Mononuclear cell (primary cell): ENCODE measurements around the gene SFTPD. TPM values are rescaled to one million over a fixed set of nuclear protein-coding genes. Genes with fewer than 3 reads are reported as not detected.

Experiments
- H3K27me3 ChIP-seq: 2 replicates; pipeline ENCODE4 v1.6.0; 2011; ENCODE audit warnings: low read length, control low read depth; ENCODE audit not compliant: insufficient read depth
- H3K4me1 ChIP-seq: 2 replicates; pipeline ENCODE4 v1.5.1; 2011; ENCODE audit warnings: mild to moderate bottlenecking, low read length, control low read depth; ENCODE audit not compliant: insufficient read depth
- H3K4me3 ChIP-seq: 2 replicates; pipeline ENCODE4 v1.5.1; 2011; ENCODE audit warnings: mild to moderate bottlenecking, low read length, moderate library complexity
- H3K9me3 ChIP-seq: 2 replicates; pipeline ENCODE4 v1.5.1; 2011; ENCODE audit warnings: low read depth, mild to moderate bottlenecking, control low read depth, low read length
- total RNA-seq: library from RNA; depleted of rRNA; stranded (reverse); fragments of >200 nt; gene quantifications from one replicate; pipeline ENCODE4 v1.2.3, GENCODE V29; 2012

Gene SFTPD
- total RNA-seq, 1 donor = not detected

DNA sequence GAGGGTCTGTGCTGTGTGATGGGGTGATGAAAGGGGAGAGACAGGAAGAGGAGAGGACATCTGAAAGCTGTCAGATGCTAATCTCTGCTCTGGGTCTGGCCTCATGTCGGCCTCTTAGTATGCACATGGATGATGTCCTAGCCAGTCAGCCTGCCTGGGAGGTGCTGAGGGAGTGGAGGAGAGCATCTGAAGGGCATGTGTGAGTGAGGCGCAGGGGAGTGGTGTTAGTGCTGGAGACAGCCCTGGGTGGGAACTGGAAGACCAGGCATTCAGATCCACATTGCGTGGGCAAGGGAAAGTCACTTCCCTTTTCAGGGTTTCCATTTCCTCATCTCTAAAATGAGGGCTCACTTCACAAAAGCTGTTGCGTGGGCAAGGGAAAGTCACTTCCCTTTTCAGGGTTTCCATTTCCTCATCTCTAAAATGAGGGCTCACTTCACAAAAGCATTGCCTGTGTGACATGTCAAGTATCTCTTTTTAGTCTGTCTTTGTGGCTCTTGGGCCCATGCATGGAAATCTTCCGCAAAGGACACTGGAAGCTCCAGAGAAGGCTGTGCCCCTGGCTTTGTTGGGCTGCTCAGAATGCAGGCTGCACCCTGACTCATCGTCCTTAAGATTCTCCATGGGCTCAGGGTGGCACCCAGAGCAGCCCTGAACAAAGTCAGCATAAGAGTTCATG is 10.0 kb downstream of the SFTPD start:
- H3K27me3 ChIP-seq = no peaks in the 10 kb centered on the region
- H3K9me3 ChIP-seq = no peaks in the 10 kb centered on the region
- peaks cover 43% of the 10 kb centered on the region for H3K4me1 ChIP-seq
- H3K4me3 ChIP-seq = no peak overlapping the region

DNA sequence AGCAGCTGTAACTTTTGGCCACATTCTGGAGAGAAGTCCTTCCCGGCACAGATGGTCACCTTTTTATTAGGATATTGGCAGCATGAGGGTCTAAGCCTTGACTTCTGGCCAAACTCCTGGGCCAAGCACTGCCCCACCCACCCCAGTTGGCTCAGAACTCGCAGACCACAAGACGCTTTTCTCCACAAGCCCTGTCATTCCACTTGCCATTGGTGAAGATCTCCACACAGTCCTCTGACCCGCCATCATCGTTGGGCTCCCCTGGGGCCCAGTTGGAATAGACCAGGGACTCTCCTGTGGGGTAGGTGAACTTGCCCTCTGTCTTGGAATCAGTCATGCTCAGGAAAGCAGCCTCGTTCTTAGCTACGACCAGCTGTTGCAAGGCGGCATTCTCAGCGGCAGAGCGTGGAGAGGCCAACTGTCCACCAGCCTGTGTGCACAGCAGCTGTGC is 11.2 kb downstream of the SFTPD start:
- Histone ChIP-seq H3K9me3 (no peaks in the 10 kb centered on the region), H3K4me3 (no peak overlapping the region), H3K4me1 (peaks cover 43% of the 10 kb centered on the region), H3K27me3 (peaks cover 1% of the 10 kb centered on the region)

GRCh38 chr10:79936625-79937615 is 12.0 kb downstream of the SFTPD start:
- Histone ChIP-seq H3K27me3 (peaks cover 3% of the 10 kb centered on the region), H3K4me3 (no peak overlapping the region), H3K4me1 (peaks cover 43% of the 10 kb centered on the region), H3K9me3 (no peaks in the 10 kb centered on the region)

GRCh38 chr10:79933961-79934360 is 14.9 kb downstream of the SFTPD start:
- no peak overlapping the region for H3K4me3 ChIP-seq
- peaks cover 26% of the 10 kb centered on the region for H3K4me1 ChIP-seq
- H3K27me3 ChIP-seq = peaks cover 13% of the 10 kb centered on the region
- no peaks in the 10 kb centered on the region for H3K9me3 ChIP-seq

DNA sequence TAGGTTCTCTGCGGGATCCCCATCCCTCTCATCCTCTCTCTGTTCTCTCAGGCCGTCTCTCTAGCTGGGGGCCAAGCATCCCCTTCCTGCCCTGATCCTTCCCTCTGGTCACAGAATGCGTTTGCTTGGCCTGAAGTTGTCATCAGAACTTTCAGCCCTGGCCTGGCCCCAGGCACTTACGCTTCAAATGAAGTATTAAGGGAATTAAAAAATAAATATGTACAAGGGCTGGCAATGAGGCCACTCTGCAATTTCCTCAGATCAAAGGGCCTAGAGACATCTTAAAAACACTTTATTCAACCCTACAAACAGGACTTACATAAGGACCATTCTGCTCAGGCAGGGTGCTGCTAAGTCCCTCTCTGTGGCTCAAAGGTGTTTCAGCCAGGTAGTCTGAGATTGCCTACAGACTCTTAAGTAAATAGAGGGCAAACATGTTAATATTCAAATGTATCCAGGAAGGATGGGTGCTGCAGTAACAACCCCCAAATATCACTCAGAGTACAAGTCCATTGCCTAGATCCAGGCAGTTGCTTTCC is 16.0 kb downstream of the SFTPD start:
- H3K9me3 ChIP-seq = no peaks in the 10 kb centered on the region
- peaks cover 16% of the 10 kb centered on the region for H3K4me1 ChIP-seq
- H3K27me3 ChIP-seq = peaks cover 13% of the 10 kb centered on the region
- H3K4me3 ChIP-seq = no peak overlapping the region

GRCh38 chr10:79932307-79932706 is 16.6 kb downstream of the SFTPD start:
- H3K9me3 ChIP-seq = no peaks in the 10 kb centered on the region
- peaks cover 13% of the 10 kb centered on the region for H3K27me3 ChIP-seq
- peaks cover 10% of the 10 kb centered on the region for H3K4me1 ChIP-seq
- no peak overlapping the region for H3K4me3 ChIP-seq

DNA sequence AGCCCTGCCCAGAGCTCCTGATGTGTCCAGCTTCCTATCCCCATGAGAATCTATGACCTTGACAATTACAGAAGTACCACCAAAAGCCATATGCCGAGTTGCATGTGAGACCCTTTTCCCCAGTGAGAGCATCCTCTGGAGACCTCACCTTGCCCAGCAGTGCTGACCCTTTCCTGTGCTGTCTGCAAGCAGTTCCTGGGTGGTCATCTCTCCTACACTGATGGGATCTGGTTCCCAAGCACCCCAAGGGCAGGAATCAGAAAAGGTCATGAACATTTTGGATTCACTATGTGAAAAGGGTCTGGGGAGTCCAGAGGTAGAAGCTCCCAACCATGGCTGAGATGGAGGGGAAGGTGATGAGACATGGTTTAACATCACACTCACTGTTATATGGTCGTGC is 18.2 kb downstream of the SFTPD start:
- no peaks in the 10 kb centered on the region for H3K9me3 ChIP-seq
- no peaks in the 10 kb centered on the region for H3K4me1 ChIP-seq
- no peak overlapping the region for H3K4me3 ChIP-seq
- peaks cover 13% of the 10 kb centered on the region for H3K27me3 ChIP-seq

- H3K4me3 ChIP-seq = no peak overlapping the region
- no peaks in the 10 kb centered on the region for H3K4me1 ChIP-seq
- H3K9me3 ChIP-seq = no peaks in the 10 kb centered on the region
- peaks cover 13% of the 10 kb centered on the region for H3K27me3 ChIP-seq
These were observed 18.6 kb downstream of the SFTPD start for GRCh38 chr10:79930267-79930666.

DNA sequence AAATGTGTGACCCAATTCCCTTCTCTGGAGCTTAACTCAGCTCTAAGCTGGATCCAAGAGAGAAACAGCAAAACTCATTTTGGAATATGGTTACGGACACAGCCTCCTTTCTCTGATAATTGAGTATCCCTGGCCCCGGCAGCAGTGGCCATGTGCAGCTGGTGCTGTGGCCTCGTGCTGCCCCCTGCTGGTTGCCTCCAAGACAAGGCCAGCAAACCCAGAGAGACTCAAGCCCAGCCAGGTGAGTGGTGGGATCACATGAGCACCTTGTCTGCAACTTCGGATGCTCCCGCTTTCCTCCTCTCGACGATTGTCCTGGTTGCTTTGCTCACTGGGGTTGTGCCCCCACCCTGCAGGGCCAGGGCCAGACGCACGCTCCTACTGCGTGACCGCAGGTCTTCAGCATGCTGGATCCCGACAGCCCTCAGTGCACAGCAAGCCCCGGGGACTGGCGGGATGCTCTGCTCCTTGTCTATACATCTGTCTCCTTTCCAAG is 19.4 kb downstream of the SFTPD start:
- Histone ChIP-seq H3K27me3 (peaks cover 13% of the 10 kb centered on the region), H3K9me3 (no peaks in the 10 kb centered on the region), H3K4me3 (no peak overlapping the region), H3K4me1 (no peaks in the 10 kb centered on the region)

DNA sequence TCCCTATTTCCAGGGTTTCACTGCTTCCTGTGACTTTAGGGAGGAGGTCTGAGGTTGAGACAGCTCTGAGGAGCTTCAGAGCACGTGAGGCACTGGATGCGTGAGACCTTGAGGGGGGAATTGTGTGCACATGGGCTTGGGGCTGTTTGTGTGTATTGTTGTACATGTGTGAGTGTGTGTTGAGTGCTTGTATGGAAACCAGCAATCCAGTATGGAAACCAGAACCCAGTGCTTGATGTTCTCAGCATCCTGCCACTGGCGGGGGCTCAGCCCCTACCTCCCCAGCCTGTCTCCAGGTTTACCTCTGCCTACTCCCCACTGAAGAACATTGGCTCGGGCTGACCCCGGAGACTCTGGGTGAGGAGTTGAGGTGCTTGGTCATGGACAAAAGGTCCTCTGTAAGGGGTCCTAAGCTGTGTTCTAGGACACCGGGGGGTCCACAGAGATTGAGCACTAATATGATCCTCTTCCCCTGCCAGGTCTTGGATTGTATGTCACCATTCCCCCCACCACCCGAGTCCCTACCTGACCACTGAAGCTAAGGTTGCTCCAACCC is 20.8 kb downstream of the SFTPD start:
- H3K4me1 ChIP-seq = no peaks in the 10 kb centered on the region
- peaks cover 13% of the 10 kb centered on the region for H3K27me3 ChIP-seq
- no peak overlapping the region for H3K4me3 ChIP-seq
- no peaks in the 10 kb centered on the region for H3K9me3 ChIP-seq

- no peaks in the 10 kb centered on the region for H3K4me1 ChIP-seq
- no peaks in the 10 kb centered on the region for H3K9me3 ChIP-seq
- no peak overlapping the region for H3K4me3 ChIP-seq
- H3K27me3 ChIP-seq = peaks cover 10% of the 10 kb centered on the region
These were observed 21.6 kb downstream of the SFTPD start for GRCh38 chr10:79927111-79927828.

GRCh38 chr10:79926037-79926436 is 22.9 kb downstream of the SFTPD start:
- Histone ChIP-seq H3K4me1 (no peaks in the 10 kb centered on the region), H3K27me3 (peaks cover 10% of the 10 kb centered on the region), H3K4me3 (no peak overlapping the region), H3K9me3 (no peaks in the 10 kb centered on the region)

DNA sequence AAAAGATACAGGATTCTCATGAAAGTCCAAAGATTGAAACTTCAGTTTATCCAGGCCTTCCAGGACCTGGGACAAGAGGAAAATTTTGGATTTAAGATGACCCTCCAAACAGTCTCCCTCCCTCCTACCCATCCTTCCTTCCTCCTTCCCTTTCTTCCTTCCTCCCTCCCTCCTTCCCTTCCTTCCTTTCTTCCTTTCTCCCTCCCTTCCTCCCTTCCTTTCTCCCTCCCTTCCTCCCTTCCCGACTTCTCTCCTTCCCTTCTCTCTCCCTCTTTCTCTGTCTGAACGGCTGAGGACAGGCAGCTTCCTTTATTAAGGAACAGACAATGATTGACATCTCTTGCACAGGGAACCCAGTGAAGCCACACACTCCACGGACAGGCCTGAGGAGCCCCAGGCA is 23.3 kb downstream of the SFTPD start:
- H3K9me3 ChIP-seq = no peaks in the 10 kb centered on the region

GRCh38 chr10:79923669-79924068 is 25.2 kb downstream of the SFTPD start:
- Histone ChIP-seq H3K9me3 (no peaks in the 10 kb centered on the region), H3K27me3 (no peaks in the 10 kb centered on the region), H3K4me3 (no peak overlapping the region), H3K4me1 (no peaks in the 10 kb centered on the region)

More for the DNA sequence above, 23.3 kb downstream of the SFTPD start:
- Histone ChIP-seq H3K27me3 (peaks cover 10% of the 10 kb centered on the region), H3K4me3 (no peak overlapping the region), H3K4me1 (no peaks in the 10 kb centered on the region)
